SK-N-SH (cell line): ENCODE results near the gene APBA3. TPM values are rescaled to one million over a fixed set of nuclear protein-coding genes. Genes with fewer than 3 reads are reported as not detected.

Experiments
- CTCF ChIA-PET: fragments of 300-600, 350-600 bp; formaldehyde crosslinking; extraction: SDS; loops from one replicate; lab custom pipeline; 2021; lab: Yijun Ruan, JAX
- POLR2A ChIA-PET: fragments of 350-600 bp; sonication (Branson Sonifier 250); formaldehyde crosslinking; extraction: SDS; loops from one replicate; lab custom pipeline; 2020; ENCODE audit warnings: antibody characterized with exemption, inconsistent platforms; lab: Yijun Ruan, JAX
- DNase-seq: peaks from one replicate; pipeline ENCODE4 v3.0.0; 2012
- H2AFZ ChIP-seq: fragments of 200-600 bp; sonication (generic); 2 replicates; pipeline ENCODE4 v1.8.1; 2016; ENCODE audit warnings: antibody characterized with exemption, mild to moderate bottlenecking, low read depth
- H3F3A ChIP-seq: fragments of 200-600 bp; sonication (generic); replicated peaks from 2 replicates; pipeline ENCODE3; 2016; ENCODE audit warnings: antibody characterized with exemption, mild to moderate bottlenecking; ENCODE audit not compliant: insufficient read depth
- H3K27ac ChIP-seq, 2 experiments: fragments of 200-500 bp in 1 of 2; fragments of 200-600 bp in 1 of 2; sonication (Bioruptor generic) in 1 of 2; sonication (generic), shearing (Covaris generic) in 1 of 2; 2 replicates each; pipeline versions ENCODE4 v1.5.1 to v1.6.1; 2014 to 2016; ENCODE audit warnings: low read depth in 2 of 2, inconsistent platforms in 1 of 2, low read length in 1 of 2, mild to moderate bottlenecking in 1 of 2, mixed read lengths in 1 of 2
- H3K27me3 ChIP-seq: fragments of 200-600 bp; sonication (generic), shearing (Covaris generic); 2 replicates; pipeline ENCODE4 v1.6.1; 2016; ENCODE audit warnings: mixed run types; ENCODE audit not compliant: insufficient read depth
- H3K36me3 ChIP-seq, 2 experiments: fragments of 200-500 bp in 1 of 2; fragments of 200-600 bp in 1 of 2; sonication (Bioruptor generic) in 1 of 2; sonication (generic) in 1 of 2; replicated peaks in 1 of 2; 2 replicates each; pipeline versions ENCODE3 to v1.5.1; 2014 to 2016; ENCODE audit warnings: low read length in 1 of 2, mild to moderate bottlenecking in 1 of 2; ENCODE audit not compliant: insufficient read depth in 2 of 2, control insufficient read depth in 1 of 2
- H3K4me1 ChIP-seq, 2 experiments: fragments of 200-500 bp in 1 of 2; fragments of 200-600 bp in 1 of 2; sonication (Bioruptor generic) in 1 of 2; sonication (generic), shearing (Covaris generic) in 1 of 2; 2 replicates each; pipeline versions ENCODE4 v1.5.1 to v1.6.1; 2014 to 2016; ENCODE audit warnings: low read depth in 1 of 2, low read length in 1 of 2, mixed run types in 1 of 2; ENCODE audit not compliant: insufficient read depth in 2 of 2, control insufficient read depth in 1 of 2
- H3K4me2 ChIP-seq: fragments of 200-600 bp; sonication (generic), shearing (Covaris generic); 2 replicates; pipeline ENCODE4 v1.6.1; 2017; ENCODE audit warnings: mixed run types
- H3K4me3 ChIP-seq, 2 experiments: fragments of 200-500 bp in 1 of 2; fragments of 200-600 bp in 1 of 2; sonication (Bioruptor generic) in 1 of 2; sonication (generic), shearing (Covaris generic) in 1 of 2; 2 replicates each; pipeline versions ENCODE4 v1.5.1 to v1.8.1; 2014 to 2016; ENCODE audit warnings: low read depth in 2 of 2, inconsistent platforms in 1 of 2, low read length in 1 of 2, mild to moderate bottlenecking in 1 of 2, mixed read lengths in 1 of 2, moderate library complexity in 1 of 2
- H3K79me2 ChIP-seq: fragments of 200-600 bp; sonication (generic); 2 replicates; pipeline ENCODE4 v1.8.1; 2017; ENCODE audit warnings: mild to moderate bottlenecking; ENCODE audit not compliant: insufficient read depth
- H3K9ac ChIP-seq: fragments of 200-600 bp; sonication (generic); 2 replicates; pipeline ENCODE4 v1.6.1; 2017; ENCODE audit warnings: mixed run types
- H3K9me2 ChIP-seq: fragments of 200-600 bp; sonication (generic); 2 replicates; pipeline ENCODE4 v1.6.1; 2017; ENCODE audit warnings: mixed run types
- H3K9me3 ChIP-seq: fragments of 200-600 bp; sonication (generic); 2 replicates; pipeline ENCODE4 v1.6.1; 2017; ENCODE audit warnings: mixed run types, mild to moderate bottlenecking, moderate library complexity
- H4K20me1 ChIP-seq: fragments of 200-600 bp; sonication (generic); 2 replicates; pipeline ENCODE4 v1.6.1; 2017; ENCODE audit warnings: mild to moderate bottlenecking, mixed run types; ENCODE audit not compliant: insufficient read depth
- EP300 ChIP-seq, 2 experiments: IDR thresholded peaks; 2 replicates each; pipeline versions ENCODE4 v1.4.0 to v1.6.1; 2012; ENCODE audit warnings: borderline replicate concordance in 1 of 2, low read depth in 1 of 2, low read length in 1 of 2
- GABPA ChIP-seq: IDR thresholded peaks from 2 replicates; pipeline ENCODE4 v1.4.0; 2012; ENCODE audit warnings: low read depth, mild to moderate bottlenecking
- MAX ChIP-seq: IDR thresholded peaks from 2 replicates; pipeline ENCODE4 v1.4.0; 2012; ENCODE audit warnings: low read depth
- NRF1 ChIP-seq: IDR thresholded peaks from 2 replicates; pipeline ENCODE4 v1.6.1; 2012; ENCODE audit warnings: low read depth, mild to moderate bottlenecking, low read length
- PBX3 ChIP-seq: IDR thresholded peaks from 2 replicates; pipeline ENCODE4; 2012
- POLR2AphosphoS5 ChIP-seq: IDR thresholded peaks from 2 replicates; pipeline ENCODE4 v1.6.1; 2012; ENCODE audit warnings: low read depth, low read length
- RCOR1 ChIP-seq: fragments of 150-350 bp; IDR thresholded peaks from 2 replicates; pipeline ENCODE4 v1.6.1; 2017; ENCODE audit warnings: antibody characterized with exemption, low read length
- REST ChIP-seq: IDR thresholded peaks from 2 replicates; pipeline ENCODE4 v1.6.1; 2012; ENCODE audit warnings: mild to moderate bottlenecking, low read depth, low read length, moderate library complexity
- RXRA ChIP-seq: IDR thresholded peaks from 2 replicates; pipeline ENCODE4 v1.4.0; 2012; ENCODE audit warnings: low read depth, mild to moderate bottlenecking, borderline replicate concordance
- TCF12 ChIP-seq: IDR thresholded peaks from 2 replicates; pipeline ENCODE4 v1.4.0; 2012
- USF2 ChIP-seq: fragments of 150-350 bp; IDR thresholded peaks from 2 replicates; pipeline ENCODE4 v1.6.1; 2017; ENCODE audit warnings: antibody characterized with exemption, low read length, low read depth, borderline replicate concordance
- YY1 ChIP-seq: IDR thresholded peaks from 2 replicates; pipeline ENCODE4 v1.4.0; 2012; ENCODE audit warnings: low read depth, mild to moderate bottlenecking
- ZBTB33 ChIP-seq: IDR thresholded peaks from 2 replicates; pipeline ENCODE4 v1.4.0; 2012; ENCODE audit warnings: low read depth, borderline replicate concordance
- WGBS: methylation state at CpG from one replicate; pipeline ENCODE4 v1.1.6; 2017; ENCODE audit warnings: low lambda C conversion rate; 5-methylcytosine and 5-hydroxymethylcytosine counted together
- polyA plus RNA-seq, 3 experiments: library from polyadenylated mRNA; depleted of rRNA; stranded (reverse); fragments of >200 nt; gene quantifications; 2 replicates each; pipeline ENCODE4 v1.2.3, GENCODE V29; 2012

The APBA3 gene
- polyA plus RNA-seq, 1 of the 3 experiments (the other 2 are of a cell fraction) = 10.6 TPM

GRCh38 chr19:3776479-3777040 lies 15.1 kb upstream of the APBA3 start:
- Histone ChIP-seq H3F3A (no peaks in the 10 kb centered on the region), H3K79me2 (no peaks in the 10 kb centered on the region), H2AFZ (no peak overlapping the region), H3K9me2 (no peaks in the 10 kb centered on the region), H3K27me3 (peaks cover 22% of the 10 kb centered on the region), H3K27ac (no peak overlapping the region), H3K4me1 (no peaks in the 10 kb centered on the region), H3K4me3 (no peak overlapping the region), H3K9ac (no peak overlapping the region), H4K20me1 (no peaks in the 10 kb centered on the region), H3K4me2 (no peak overlapping the region), H3K9me3 (0 out of 2 replicates have a peak, but pooled peaks cover 2% of the 10 kb centered on the region), H3K36me3 (no peaks in the 10 kb centered on the region)
- POLR2A ChIA-PET = no interaction called here
- no peak for DNase-seq
- WGBS = 66% methylated on average over 1 of the region's 1 CpG
- TF ChIP-seq REST (no peak), POLR2AphosphoS5 (no peak), YY1 (no peak), NRF1 (no peak), PBX3 (no peak), MAX (no peak), ZBTB33 (no peak), EP300 (IDR thresholded peaks at IDR 0.05; ENCODE audit: borderline replicate concordance in 1 of 2, low read depth in 1 of 2, low read length in 1 of 2) (no peak), RXRA (no peak), USF2 (no peak), RCOR1 (no peak), TCF12 (no peak), GABPA (no peak)
- TF ChIP-seq, all 33 proteins: peak for 0
- CTCF ChIA-PET = no interaction called here
